GM21737 (cell line): ENCODE results near the gene PPP1R12A.

ENCODE experiments used
- ATAC-seq: cut with Tn5 transposase; IDR thresholded peaks from one replicate; pipeline ENCODE4 v1.9.1; 2021; ENCODE audit warnings: mild to moderate bottlenecking, moderate library complexity; ENCODE audit not compliant: unreplicated experiment

Gene PPP1R12A

GRCh38 chr12:79773896-79774295 lies 161.0 kb downstream of the PPP1R12A start:
- no peak for ATAC-seq

DNA sequence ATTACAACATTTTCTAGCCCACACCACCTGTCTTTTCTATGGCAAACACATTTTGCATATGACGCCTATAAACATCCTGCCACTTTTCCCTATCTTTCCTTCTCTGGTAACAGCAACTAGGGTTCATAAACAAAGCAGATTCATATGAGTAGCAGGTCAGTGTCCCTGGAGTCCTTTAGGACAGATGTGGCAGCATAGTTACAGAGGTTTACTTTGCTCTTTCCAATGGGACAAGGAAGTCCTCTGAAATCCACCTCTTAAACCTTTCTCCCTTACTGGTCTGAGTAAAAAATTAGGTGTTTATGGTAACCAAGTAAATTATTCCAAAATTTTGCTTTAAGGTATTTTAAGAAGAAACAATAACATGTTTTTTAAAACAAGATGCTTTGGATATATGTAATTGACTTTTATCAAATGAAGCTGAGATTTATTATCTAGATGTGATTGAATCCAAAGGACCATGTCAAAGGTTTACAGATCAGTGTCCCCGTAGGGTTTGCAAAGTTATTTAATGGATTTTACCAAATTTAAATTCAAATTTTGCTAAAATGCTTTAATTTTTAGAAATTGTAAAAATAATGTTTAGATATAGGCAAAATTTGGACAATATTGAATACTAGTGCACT lies 164.9 kb downstream of the PPP1R12A start:
- ATAC-seq, result no peak

- ATAC-seq, result no peak
These were observed 165.6 kb downstream of the PPP1R12A start for GRCh38 chr12:79769189-79769859.

GRCh38 chr12:79766705-79767464 lies 168.0 kb downstream of the PPP1R12A start:
- no peak for ATAC-seq

DNA sequence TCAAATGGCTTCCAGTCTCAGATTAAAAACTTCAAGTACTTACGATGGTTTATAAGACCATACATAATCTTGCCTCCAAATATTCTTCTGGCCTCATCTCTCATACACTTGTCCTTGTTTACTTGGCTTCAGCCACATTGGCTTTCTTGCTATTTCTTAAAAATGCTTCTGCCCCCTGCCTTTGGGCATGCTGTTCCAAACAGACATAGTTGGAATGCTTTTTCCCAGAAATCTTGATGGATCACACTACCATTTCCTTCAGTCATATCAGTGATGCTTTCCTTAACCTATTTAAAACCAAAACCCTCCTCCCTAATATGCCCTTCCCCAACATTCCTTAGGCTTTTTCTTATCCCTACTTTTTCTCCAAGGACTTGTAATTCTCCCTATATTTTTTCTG lies 169.7 kb downstream of the PPP1R12A start:
- ATAC-seq, result no peak

GRCh38 chr12:79764641-79765040 lies 170.3 kb downstream of the PPP1R12A start:
- ATAC-seq, result no peak

DNA sequence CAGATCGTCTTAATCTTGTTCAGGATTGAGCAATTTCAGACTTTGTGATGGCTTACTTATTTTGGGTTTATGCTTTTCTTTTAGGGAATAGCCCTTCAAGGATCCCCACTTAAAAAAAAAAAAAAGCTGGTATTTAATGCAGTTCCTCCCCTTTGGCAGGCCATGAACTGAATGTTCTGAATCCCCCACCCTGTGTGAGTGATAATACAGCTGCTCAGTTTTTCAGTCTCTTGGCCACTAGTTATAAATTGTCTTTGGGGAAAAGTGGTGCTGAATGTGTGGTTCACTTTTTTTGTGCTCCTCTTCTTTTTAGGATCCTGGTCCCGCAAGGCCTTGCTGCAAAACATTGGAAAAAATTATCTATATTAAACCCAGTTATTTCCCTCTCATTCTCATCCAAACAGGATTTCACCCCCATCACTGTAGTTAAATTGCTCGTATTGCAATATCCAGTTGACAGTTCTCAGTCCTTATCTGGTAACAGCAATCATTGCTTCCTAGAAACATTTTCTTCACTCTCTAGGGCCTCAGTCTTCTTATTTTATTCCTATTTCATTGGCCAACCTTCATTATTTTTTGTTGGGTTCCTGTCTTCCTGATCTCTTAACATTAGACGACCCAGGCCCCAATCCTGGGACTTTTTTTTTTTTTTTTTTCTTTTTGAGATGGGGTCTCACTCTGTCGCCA lies 171.0 kb downstream of the PPP1R12A start:
- no peak for ATAC-seq

DNA sequence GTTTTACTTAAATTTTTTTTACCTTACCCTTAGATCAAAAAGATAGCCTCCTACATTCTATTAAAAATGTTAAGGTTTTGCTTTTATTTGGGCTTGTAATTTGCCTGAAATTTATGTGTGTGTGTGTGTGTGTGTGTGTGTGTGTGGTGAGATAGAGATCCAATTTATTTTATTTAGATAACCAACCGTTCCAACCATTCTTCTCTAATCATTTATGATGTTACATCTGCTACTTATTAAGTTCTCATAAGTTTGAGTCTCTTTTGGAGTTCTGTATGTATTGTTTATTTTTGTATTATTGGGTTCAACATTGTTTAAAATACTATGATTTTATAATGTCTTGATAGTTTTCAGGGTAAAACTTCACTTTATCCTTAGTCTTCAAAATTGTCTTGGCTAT lies 173.6 kb downstream of the PPP1R12A start:
- no peak for ATAC-seq

- no peak for ATAC-seq
These were observed 187.6 kb downstream of the PPP1R12A start for GRCh38 chr12:79747274-79747673.

GRCh38 chr12:79737875-79738718 lies 196.8 kb downstream of the PPP1R12A start:
- ATAC-seq, result peak; percentile 89

GRCh38 chr12:79732638-79733037 lies 202.3 kb downstream of the PPP1R12A start:
- no peak for ATAC-seq

DNA sequence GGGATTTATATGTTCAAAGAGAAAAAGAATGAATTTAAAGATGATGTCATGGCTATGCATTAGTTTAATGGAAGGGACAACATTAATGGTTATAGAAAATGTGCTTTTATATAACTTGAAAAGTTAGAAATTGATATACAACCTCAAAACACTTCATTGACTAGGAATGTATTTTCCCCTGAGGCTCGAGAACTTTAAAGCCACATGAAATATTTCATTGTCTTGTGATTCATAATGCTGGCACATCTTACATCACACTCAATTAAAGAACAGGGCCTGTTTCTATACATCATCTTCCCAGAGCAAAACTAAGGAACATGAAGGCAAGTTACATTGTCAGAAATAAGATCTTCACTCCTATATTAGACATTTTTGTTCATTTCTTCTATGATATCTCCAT lies 208.9 kb downstream of the PPP1R12A start:
- ATAC-seq, result no peak
